CMK (cell line): ENCODE results near the gene MAP3K20.
"Not testable (repeated sequence)": the region's sequence is repeated elsewhere in the genome, so short reads cannot be mapped to it uniquely, and the experiment has no call there.

Experiments used
- DNase-seq: peaks from one replicate; pipeline ENCODE4 v3.0.0-alpha.2; 2010; ENCODE audit warnings: low read depth

Gene MAP3K20

GRCh38 chr2:173161507-173161906, 85.9 kb downstream of the MAP3K20 start:
- DNase-seq, result no peak

- not testable (repeated sequence) for DNase-seq
These were observed 87.7 kb downstream of the MAP3K20 start for GRCh38 chr2:173163357-173163756.

GRCh38 chr2:173164396-173164795, 88.8 kb downstream of the MAP3K20 start:
- no peak for DNase-seq

- DNase-seq, result no peak
These were observed 90.0 kb downstream of the MAP3K20 start for GRCh38 chr2:173165443-173166238.

GRCh38 chr2:173171321-173171720, 95.7 kb downstream of the MAP3K20 start:
- no peak for DNase-seq

GRCh38 chr2:173171924-173172643, 96.4 kb downstream of the MAP3K20 start:
- DNase-seq, result no peak

GRCh38 chr2:173174339-173174738, 98.7 kb downstream of the MAP3K20 start:
- not testable (repeated sequence) for DNase-seq

- DNase-seq, result no peak
These were observed 99.6 kb downstream of the MAP3K20 start for GRCh38 chr2:173175222-173175621.

GRCh38 chr2:173181982-173182381, 106.3 kb downstream of the MAP3K20 start:
- no peak for DNase-seq

- no peak for DNase-seq
These were observed 108.7 kb downstream of the MAP3K20 start for GRCh38 chr2:173184031-173185004.

GRCh38 chr2:173185437-173185836, 109.8 kb downstream of the MAP3K20 start:
- no peak for DNase-seq

- peak; percentile 7 for DNase-seq
These were observed 112.5 kb downstream of the MAP3K20 start for GRCh38 chr2:173187941-173188788.

GRCh38 chr2:173191601-173192000, 116.0 kb downstream of the MAP3K20 start:
- no peak for DNase-seq

GRCh38 chr2:173192071-173192470, 116.4 kb downstream of the MAP3K20 start:
- DNase-seq, result no peak

GRCh38 chr2:173193925-173194324, 118.3 kb downstream of the MAP3K20 start:
- no peak for DNase-seq

GRCh38 chr2:173195100-173195499, 119.5 kb downstream of the MAP3K20 start:
- DNase-seq, result no peak

GRCh38 chr2:173196080-173196479, 120.4 kb downstream of the MAP3K20 start:
- no peak for DNase-seq

- no peak for DNase-seq
These were observed 121.0 kb downstream of the MAP3K20 start for GRCh38 chr2:173196638-173197037.

GRCh38 chr2:173198327-173198726, 122.7 kb downstream of the MAP3K20 start:
- DNase-seq, result no peak

GRCh38 chr2:173199294-173199693, 123.6 kb downstream of the MAP3K20 start:
- no peak for DNase-seq

- DNase-seq, result no peak
These were observed 126.9 kb downstream of the MAP3K20 start for GRCh38 chr2:173202570-173202969.
